AG09319 (cell line): Measurements from ENCODE around the gene IRS2.

ENCODE experiments used
- DNase-seq: peaks from one replicate; pipeline ENCODE4 v3.0.0-alpha.2; 2010; ENCODE audit warnings: low read depth; ENCODE audit errors: extremely low read depth
- TF ChIP-seq, protein P1 (sequence below): IDR thresholded peaks from 2 replicates; pipeline ENCODE4 v1.5.1; 2011; ENCODE audit warnings: low read depth, mild to moderate bottlenecking, inconsistent platforms, low read length, moderate library complexity

Gene IRS2

DNA sequence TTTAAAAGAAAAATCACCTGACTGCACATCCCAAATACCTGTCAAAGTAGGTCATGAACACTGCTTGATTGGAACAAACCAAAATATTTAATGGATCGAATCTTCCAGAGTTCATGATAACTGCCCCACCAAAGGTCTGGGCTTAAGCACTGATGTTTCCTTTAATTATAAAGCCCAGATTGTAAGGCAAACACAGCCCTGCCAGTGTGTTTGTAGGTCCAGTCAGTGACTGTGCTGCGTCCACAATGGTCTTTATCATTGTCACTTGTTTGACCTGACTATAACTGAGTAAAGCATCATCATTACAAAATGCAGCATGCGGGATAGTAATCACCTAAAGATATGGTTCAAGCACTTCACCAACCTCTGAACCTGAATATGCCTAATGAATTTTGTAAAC is 63.3 kb downstream of the IRS2 start:
- no peak for DNase-seq
- TF ChIP-seq, protein P1, sequence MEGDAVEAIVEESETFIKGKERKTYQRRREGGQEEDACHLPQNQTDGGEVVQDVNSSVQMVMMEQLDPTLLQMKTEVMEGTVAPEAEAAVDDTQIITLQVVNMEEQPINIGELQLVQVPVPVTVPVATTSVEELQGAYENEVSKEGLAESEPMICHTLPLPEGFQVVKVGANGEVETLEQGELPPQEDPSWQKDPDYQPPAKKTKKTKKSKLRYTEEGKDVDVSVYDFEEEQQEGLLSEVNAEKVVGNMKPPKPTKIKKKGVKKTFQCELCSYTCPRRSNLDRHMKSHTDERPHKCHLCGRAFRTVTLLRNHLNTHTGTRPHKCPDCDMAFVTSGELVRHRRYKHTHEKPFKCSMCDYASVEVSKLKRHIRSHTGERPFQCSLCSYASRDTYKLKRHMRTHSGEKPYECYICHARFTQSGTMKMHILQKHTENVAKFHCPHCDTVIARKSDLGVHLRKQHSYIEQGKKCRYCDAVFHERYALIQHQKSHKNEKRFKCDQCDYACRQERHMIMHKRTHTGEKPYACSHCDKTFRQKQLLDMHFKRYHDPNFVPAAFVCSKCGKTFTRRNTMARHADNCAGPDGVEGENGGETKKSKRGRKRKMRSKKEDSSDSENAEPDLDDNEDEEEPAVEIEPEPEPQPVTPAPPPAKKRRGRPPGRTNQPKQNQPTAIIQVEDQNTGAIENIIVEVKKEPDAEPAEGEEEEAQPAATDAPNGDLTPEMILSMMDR, result no peak

DNA sequence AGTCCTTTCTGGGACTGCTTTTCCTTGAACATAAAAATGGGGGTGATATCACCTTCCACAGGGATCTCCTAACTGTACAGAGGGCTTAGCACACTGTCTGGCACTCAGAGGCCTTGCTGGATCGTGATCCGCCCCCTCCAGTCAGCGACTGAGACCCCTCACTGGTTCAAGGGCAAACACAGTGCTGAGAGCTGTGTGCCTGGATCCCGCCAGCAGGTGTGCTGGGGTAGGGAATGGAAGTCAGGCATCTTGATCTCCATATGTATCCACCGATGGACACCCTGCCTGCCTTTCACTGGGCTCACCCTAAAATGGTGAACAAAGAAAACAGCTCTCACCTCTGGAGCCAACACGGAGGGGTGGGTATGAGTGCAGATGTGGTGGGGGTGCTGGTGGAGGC is 64.3 kb downstream of the IRS2 start:
- DNase-seq, result no peak
- TF ChIP-seq, protein P1, result no peak

DNA sequence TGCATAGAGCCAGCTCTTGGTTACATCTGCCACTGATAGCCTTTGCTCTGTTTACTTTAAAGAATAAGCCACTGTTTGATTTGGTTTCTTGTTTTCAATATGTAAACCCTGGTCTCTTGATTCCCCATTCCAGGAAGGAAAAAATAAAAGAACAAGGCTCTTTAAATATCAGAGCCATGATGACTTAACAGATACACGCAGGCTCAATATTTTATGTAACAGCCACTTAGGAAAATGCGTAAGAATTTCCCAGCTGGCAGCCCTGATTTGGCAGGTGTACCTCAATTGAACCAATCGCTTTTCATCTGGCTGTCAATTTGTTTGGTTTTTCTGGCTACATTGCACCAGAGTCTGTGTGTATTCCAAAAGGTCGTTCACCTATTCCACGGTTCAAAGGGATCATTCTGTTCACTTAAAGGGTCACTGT is 65.6 kb downstream of the IRS2 start:
- TF ChIP-seq, protein P1, result no peak
- no peak for DNase-seq

DNA sequence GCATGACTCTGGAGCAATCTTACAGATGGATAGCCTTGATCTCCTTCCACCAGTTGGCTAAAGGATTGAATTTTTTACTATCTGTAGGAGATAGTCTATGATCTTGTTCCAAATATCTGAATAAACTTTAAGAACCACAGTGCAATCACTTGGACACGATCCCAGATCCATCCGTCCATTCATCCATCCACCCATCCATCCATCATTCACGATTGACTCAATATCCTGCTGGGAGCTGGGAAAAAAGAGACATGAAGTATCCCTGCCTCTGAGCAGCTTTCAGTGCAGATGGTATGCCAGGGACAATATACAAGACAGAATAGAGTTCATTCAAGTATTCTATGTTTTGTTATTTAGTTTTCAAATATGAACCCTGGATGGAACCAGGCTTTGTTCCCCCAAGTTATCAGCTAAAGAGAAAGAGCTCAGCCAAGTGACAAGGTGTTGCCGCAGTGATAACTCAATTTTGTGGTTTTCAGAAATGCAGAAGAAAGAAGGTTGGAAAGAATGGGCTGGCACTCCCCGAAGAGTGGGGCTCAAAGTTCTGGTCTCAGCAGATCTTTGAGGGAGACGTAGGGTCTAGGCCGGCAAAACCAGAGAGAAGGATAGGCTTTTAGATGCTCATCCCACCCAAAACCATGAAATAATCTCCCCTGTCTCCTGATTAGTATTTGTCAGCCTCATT is 66.3 kb downstream of the IRS2 start:
- TF ChIP-seq, protein P1, result no peak
- no peak for DNase-seq

DNA sequence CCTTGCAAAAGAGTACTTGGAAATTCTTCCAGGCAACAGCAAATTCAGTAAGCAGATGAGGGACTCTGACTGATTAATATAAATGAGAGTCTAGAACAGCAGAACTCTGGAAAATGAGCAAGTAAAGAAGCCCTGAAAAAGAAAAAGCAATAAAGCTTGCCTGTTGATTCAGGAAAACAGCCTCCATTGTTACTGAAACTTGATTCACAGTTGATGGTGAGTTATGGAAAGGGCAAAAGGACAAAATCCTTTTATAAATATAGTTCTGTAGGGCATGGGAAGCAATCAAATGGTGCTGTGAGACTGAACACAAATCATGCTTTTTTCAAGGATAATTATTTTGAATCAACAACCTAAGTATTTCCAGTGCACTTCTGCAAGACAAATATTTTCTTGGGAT is 67.7 kb downstream of the IRS2 start:
- DNase-seq, result no peak
- TF ChIP-seq, protein P1, result no peak

DNA sequence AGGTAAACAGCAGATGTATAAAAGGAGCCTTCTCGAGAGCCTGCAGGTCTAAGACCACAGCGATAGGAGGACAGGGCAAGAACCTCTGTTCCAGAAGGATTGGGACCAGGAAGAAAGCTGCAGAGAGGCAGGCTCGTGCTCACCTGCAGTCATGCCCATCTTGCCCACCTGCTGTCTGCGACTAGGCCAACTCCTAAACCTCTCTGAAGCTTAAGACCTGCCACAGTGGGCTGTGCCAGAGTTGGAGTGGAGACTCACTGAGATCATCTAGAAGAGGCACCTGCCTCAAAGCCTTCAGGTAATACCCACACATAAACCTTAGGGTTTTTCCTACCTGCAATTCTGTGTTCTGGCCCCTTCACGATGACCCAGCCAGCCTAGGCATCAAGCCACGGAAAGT is 68.7 kb downstream of the IRS2 start:
- TF ChIP-seq, protein P1, result no peak
- no peak for DNase-seq

DNA sequence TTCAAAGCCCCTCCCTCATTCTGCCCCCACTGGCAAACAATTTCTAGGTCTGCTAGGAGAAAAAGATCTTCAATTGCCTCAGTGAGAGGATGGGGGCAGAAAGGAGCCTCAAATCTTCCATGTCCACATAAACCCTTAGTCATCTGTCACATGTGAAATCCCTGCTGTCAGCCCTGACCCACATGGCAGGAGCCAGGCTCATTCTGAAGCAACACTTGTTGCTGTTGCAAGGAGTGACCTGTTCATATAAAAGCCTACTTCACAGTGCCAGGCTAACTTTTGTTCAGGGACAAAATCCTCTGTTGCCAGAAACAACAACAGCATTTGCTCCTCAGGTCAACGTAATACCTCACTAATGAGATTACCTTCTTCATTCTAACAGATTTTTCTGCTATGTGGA is 70.5 kb downstream of the IRS2 start:
- DNase-seq, result no peak
- TF ChIP-seq, protein P1, result no peak
